ENCODE data around the gene ALG1. TPM values are rescaled to one million over a fixed set of nuclear protein-coding genes. Genes with fewer than 3 reads are reported as not detected.

Gene ALG1
- total and polyA plus RNA-seq, 10 of the 15 experiments (the other 5 are each of a cell fraction or from before 2014, with no cell fraction given), result 1.5 to 43.2 (median 23.8) TPM

GRCh38 chr16:5056352-5056751, 15.3 kb upstream of the ALG1 start (continued):
- TF ChIP-seq CTCF (IDR thresholded peaks at IDR 0.05 in 2 of 3, conservative IDR thresholded peaks at IDR 0.05 in 1 of 3; ENCODE audit: control insufficient read depth in 2 of 3, extremely low read depth in 1 of 3, insufficient read depth in 1 of 3, low read depth in 3 of 3, low read length in 3 of 3) (peak; percentile 71 to 75 (median 72)), EZH2 (IDR thresholded peaks at IDR 0.05; ENCODE audit: borderline replicate concordance, control insufficient read depth, low read depth, low read length) (no peak)

GRCh38 chr16:5058476-5058875, 13.2 kb upstream of the ALG1 start:
- no TSS peak for BruUV-seq (replicated peaks)
- H3K4me1 ChIP-seq (ENCODE audit: control insufficient read depth, insufficient read depth, low read length), result peaks cover 12% of the 10 kb centered on the region
- H3K36me3 ChIP-seq (ENCODE audit: control insufficient read depth in 2 of 2, insufficient read depth in 2 of 2, low read length in 1 of 2), result no peaks in the 10 kb centered on the region
- H3K9ac ChIP-seq (ENCODE audit: control insufficient read depth, insufficient read depth, low read length), result no peak overlapping the region
- CTCF ChIA-PET, result no interaction called here
- POLR2A ChIA-PET, result no interaction called here
- in situ Hi-C loops (cut with MboI) (no loop called here), intact Hi-C loops (cut with micrococcal nuclease; ENCODE audit: unreplicated experiment) (no loop called here)
- no peak overlapping the region for H2AFZ ChIP-seq (ENCODE audit: control insufficient read depth, low read depth, low read length)
- 68% methylated on average over 7 of the region's 7 CpGs for WGBS (ENCODE audit: insufficient coverage, insufficient replicate concordance, low lambda C conversion rate, missing lambda C conversion rate)
- H3K79me2 ChIP-seq (ENCODE audit: control insufficient read depth, insufficient read depth, low read length), result no peaks in the 10 kb centered on the region
- no peaks in the 10 kb centered on the region; a peak in 1 of 4 replicates for H3K27me3 ChIP-seq (replicated peaks in 1 of 2; ENCODE audit: control insufficient read depth in 2 of 2, insufficient read depth in 2 of 2, low read length in 1 of 2)
- no peak for DNase-seq (ENCODE audit: low read depth, low spot score)
- no peak for FAIRE-seq
- ATAC-seq, result no peak
- H3K27ac ChIP-seq (ENCODE audit: control insufficient read depth, insufficient read depth), result no peak overlapping the region
- RAD21 ChIA-PET (ENCODE audit: unreplicated experiment), result no interaction called here
- no peaks in the 10 kb centered on the region for H4K20me1 ChIP-seq (ENCODE audit: control insufficient read depth, insufficient read depth)
- H3K4me3 ChIP-seq, result no peak overlapping the region
- SMC1A ChIA-PET (ENCODE audit: uncharacterized antibody, unreplicated experiment), result interaction anchor here (1.0 kb wide), 1 partner anchor 557 kb away, joined by 3 read pairs; no protein-coding TSS in a partner anchor
- TF ChIP-seq CTCF (IDR thresholded peaks at IDR 0.05 in 2 of 3, conservative IDR thresholded peaks at IDR 0.05 in 1 of 3; ENCODE audit: control insufficient read depth in 2 of 3, extremely low read depth in 1 of 3, insufficient read depth in 1 of 3, low read depth in 3 of 3, low read length in 3 of 3) (0 out of 6 replicates have a peak, but pooled peaks of 1 of the 3 experiments have one; percentile 12), TBL1XR1 (IDR thresholded peaks at IDR 0.05; ENCODE audit: low read depth, low read length) (no peak)
- H3K4me2 ChIP-seq (ENCODE audit: control insufficient read depth, insufficient read depth), result no peak overlapping the region
- no peaks in the 10 kb centered on the region for H3K9me3 ChIP-seq (replicated peaks; ENCODE audit: control insufficient read depth, insufficient read depth, low read length)

Data from GM12878 (cell line).